GM12874 (cell line): ENCODE results near the gene BMF.

Experiments
- TF ChIP-seq, protein P1 (sequence below): IDR thresholded peaks from 2 replicates; pipeline ENCODE4 v1.5.1; 2011; ENCODE audit warnings: low read depth, mild to moderate bottlenecking, control low read depth, low read length, moderate library complexity; ENCODE audit not compliant: insufficient read depth

Gene BMF

GRCh38 chr15:40038275-40038637 lies 70.4 kb downstream of the BMF start:
- TF ChIP-seq, protein P1, sequence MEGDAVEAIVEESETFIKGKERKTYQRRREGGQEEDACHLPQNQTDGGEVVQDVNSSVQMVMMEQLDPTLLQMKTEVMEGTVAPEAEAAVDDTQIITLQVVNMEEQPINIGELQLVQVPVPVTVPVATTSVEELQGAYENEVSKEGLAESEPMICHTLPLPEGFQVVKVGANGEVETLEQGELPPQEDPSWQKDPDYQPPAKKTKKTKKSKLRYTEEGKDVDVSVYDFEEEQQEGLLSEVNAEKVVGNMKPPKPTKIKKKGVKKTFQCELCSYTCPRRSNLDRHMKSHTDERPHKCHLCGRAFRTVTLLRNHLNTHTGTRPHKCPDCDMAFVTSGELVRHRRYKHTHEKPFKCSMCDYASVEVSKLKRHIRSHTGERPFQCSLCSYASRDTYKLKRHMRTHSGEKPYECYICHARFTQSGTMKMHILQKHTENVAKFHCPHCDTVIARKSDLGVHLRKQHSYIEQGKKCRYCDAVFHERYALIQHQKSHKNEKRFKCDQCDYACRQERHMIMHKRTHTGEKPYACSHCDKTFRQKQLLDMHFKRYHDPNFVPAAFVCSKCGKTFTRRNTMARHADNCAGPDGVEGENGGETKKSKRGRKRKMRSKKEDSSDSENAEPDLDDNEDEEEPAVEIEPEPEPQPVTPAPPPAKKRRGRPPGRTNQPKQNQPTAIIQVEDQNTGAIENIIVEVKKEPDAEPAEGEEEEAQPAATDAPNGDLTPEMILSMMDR: no peak
